Stomach smooth muscle (tissue), 2 donors: ENCODE data around the gene KIF21B.

Experiments used
- H3K27ac ChIP-seq: one replicate; pipeline ENCODE4 v1.7.0; 2013; ENCODE audit warnings: mild to moderate bottlenecking, low read length, inconsistent platforms
- H3K27me3 ChIP-seq, 2 donors: one replicate each; pipeline ENCODE4 v1.7.0; 2013; ENCODE audit warnings: low read length in 2 of 2; ENCODE audit not compliant: insufficient read depth in 2 of 2, control insufficient read depth in 1 of 2
- H3K36me3 ChIP-seq, 2 donors: one replicate each; pipeline ENCODE4 v1.7.0; 2013; ENCODE audit warnings: low read length in 2 of 2; ENCODE audit not compliant: control insufficient read depth in 2 of 2, insufficient read depth in 2 of 2
- H3K4me1 ChIP-seq: one replicate; pipeline ENCODE4 v1.7.0; 2013; ENCODE audit warnings: low read length; ENCODE audit not compliant: control insufficient read depth, insufficient read depth
- H3K4me3 ChIP-seq, 2 donors: one replicate each; pipeline ENCODE4 v1.7.0; 2013; ENCODE audit warnings: low read length in 2 of 2
- H3K9ac ChIP-seq, 2 donors: one replicate each; pipeline ENCODE4 v1.7.0; 2013; ENCODE audit warnings: low read length in 2 of 2, mild to moderate bottlenecking in 1 of 2
- H3K9me3 ChIP-seq, 2 donors: one replicate each; pipeline ENCODE4 v1.7.0; 2013; ENCODE audit warnings: low read length in 2 of 2; ENCODE audit not compliant: control insufficient read depth in 2 of 2
- donor health status: healthy.
- donor health status: Pancreatic carcinoma.

KIF21B gene

GRCh38 chr1:200992382-200993048 lies 31.0 kb downstream of the KIF21B start:
- H3K36me3 ChIP-seq: no peaks in the 10 kb centered on the region
- H3K9ac ChIP-seq: no peak overlapping the region
- H3K27me3 ChIP-seq: no peaks in the 10 kb centered on the region
- no peak overlapping the region for H3K4me3 ChIP-seq
- no peaks in the 10 kb centered on the region for H3K9me3 ChIP-seq
- no peaks in the 10 kb centered on the region for H3K4me1 ChIP-seq
- no peak overlapping the region for H3K27ac ChIP-seq

- Histone ChIP-seq H3K4me1 (no peaks in the 10 kb centered on the region), H3K36me3 (no peaks in the 10 kb centered on the region), H3K9ac (no peak overlapping the region), H3K4me3 (no peak overlapping the region), H3K9me3 (no peaks in the 10 kb centered on the region), H3K27ac (no peak overlapping the region), H3K27me3 (no peaks in the 10 kb centered on the region)
These were observed 32.4 kb downstream of the KIF21B start for GRCh38 chr1:200991097-200991614.

- no peaks in the 10 kb centered on the region for H3K36me3 ChIP-seq
- no peaks in the 10 kb centered on the region for H3K27me3 ChIP-seq
- no peak overlapping the region for H3K27ac ChIP-seq
- H3K4me3 ChIP-seq: no peak overlapping the region
- no peaks in the 10 kb centered on the region for H3K9me3 ChIP-seq
- H3K9ac ChIP-seq: no peak overlapping the region
- H3K4me1 ChIP-seq: no peaks in the 10 kb centered on the region
These were observed 33.4 kb downstream of the KIF21B start for GRCh38 chr1:200990114-200990513.

GRCh38 chr1:200989337-200989736 lies 34.2 kb downstream of the KIF21B start:
- H3K36me3 ChIP-seq: no peaks in the 10 kb centered on the region
- H3K4me3 ChIP-seq: no peak overlapping the region
- no peak overlapping the region for H3K27ac ChIP-seq
- no peaks in the 10 kb centered on the region for H3K4me1 ChIP-seq
- no peaks in the 10 kb centered on the region for H3K9me3 ChIP-seq
- H3K9ac ChIP-seq: no peak overlapping the region
- no peaks in the 10 kb centered on the region for H3K27me3 ChIP-seq

- H3K9me3 ChIP-seq: no peaks in the 10 kb centered on the region
- no peaks in the 10 kb centered on the region for H3K36me3 ChIP-seq
- H3K4me3 ChIP-seq: no peak overlapping the region
- H3K9ac ChIP-seq: no peak overlapping the region
- no peaks in the 10 kb centered on the region for H3K4me1 ChIP-seq
- no peak overlapping the region for H3K27ac ChIP-seq
- no peaks in the 10 kb centered on the region for H3K27me3 ChIP-seq
These were observed 34.8 kb downstream of the KIF21B start for GRCh38 chr1:200988693-200989092.

GRCh38 chr1:200985481-200985880 lies 38.0 kb downstream of the KIF21B start:
- H3K27me3 ChIP-seq: no peaks in the 10 kb centered on the region
- no peaks in the 10 kb centered on the region for H3K9me3 ChIP-seq
- H3K36me3 ChIP-seq: no peaks in the 10 kb centered on the region
- no peak overlapping the region for H3K27ac ChIP-seq
- no peaks in the 10 kb centered on the region for H3K4me1 ChIP-seq
- H3K4me3 ChIP-seq: no peak overlapping the region
- H3K9ac ChIP-seq: no peak overlapping the region

- Histone ChIP-seq H3K4me3 (no peak overlapping the region), H3K9me3 (peaks cover 0 to 5% of the 10 kb centered on the region in 2 donors), H3K36me3 (no peaks in the 10 kb centered on the region), H3K27me3 (no peaks in the 10 kb centered on the region), H3K4me1 (no peaks in the 10 kb centered on the region), H3K9ac (no peak overlapping the region), H3K27ac (no peak overlapping the region)
These were observed 40.4 kb downstream of the KIF21B start for GRCh38 chr1:200983035-200983561.

GRCh38 chr1:200982071-200982945 lies 41.2 kb downstream of the KIF21B start:
- no peaks in the 10 kb centered on the region for H3K27me3 ChIP-seq
- peaks cover 0 to 5% of the 10 kb centered on the region in 2 donors for H3K9me3 ChIP-seq
- H3K4me1 ChIP-seq: no peaks in the 10 kb centered on the region
- H3K4me3 ChIP-seq: no peak overlapping the region
- H3K36me3 ChIP-seq: no peaks in the 10 kb centered on the region
- no peak overlapping the region for H3K9ac ChIP-seq
- H3K27ac ChIP-seq: no peak overlapping the region

- no peaks in the 10 kb centered on the region for H3K27me3 ChIP-seq
- H3K4me3 ChIP-seq: no peak overlapping the region
- H3K9ac ChIP-seq: no peak overlapping the region
- H3K4me1 ChIP-seq: no peaks in the 10 kb centered on the region
- no peak overlapping the region for H3K27ac ChIP-seq
- H3K9me3 ChIP-seq: peaks cover 0 to 5% of the 10 kb centered on the region in 2 donors
- no peaks in the 10 kb centered on the region for H3K36me3 ChIP-seq
These were observed 42.2 kb downstream of the KIF21B start for GRCh38 chr1:200981278-200981677.

GRCh38 chr1:200980873-200981272 lies 42.6 kb downstream of the KIF21B start:
- Histone ChIP-seq H3K27me3 (no peaks in the 10 kb centered on the region), H3K4me1 (no peaks in the 10 kb centered on the region), H3K9me3 (peaks cover 0 to 5% of the 10 kb centered on the region in 2 donors), H3K36me3 (no peaks in the 10 kb centered on the region), H3K4me3 (no peak overlapping the region), H3K27ac (no peak overlapping the region), H3K9ac (no peak overlapping the region)
